Lower lobe of right lung (tissue), 2 donors: Measurements from ENCODE around the gene ANKMY1. TPM values are rescaled to one million over a fixed set of nuclear protein-coding genes. Genes with fewer than 3 reads are reported as not detected.

ENCODE experiments used
- ATAC-seq, 2 donors: fragments of 200-7000 bp; cut with Tn5 transposase; one replicate each; pipeline ENCODE4 v1.9.1; 2020 to 2022; ENCODE audit warnings: mild to moderate bottlenecking in 2 of 2, moderate library complexity in 2 of 2
- DNase-seq: peaks from one replicate; pipeline ENCODE4 v3.0.0-alpha.2; 2020
- H3K27ac ChIP-seq: fragments of 200-600 bp; one replicate; pipeline ENCODE4 v1.8.0; 2022
- H3K27me3 ChIP-seq: fragments of 200-600 bp; one replicate; pipeline ENCODE4 v1.8.0; 2022; ENCODE audit warnings: low read depth
- H3K36me3 ChIP-seq: fragments of 200-600 bp; one replicate; pipeline ENCODE4 v1.8.0; 2022; ENCODE audit warnings: mild to moderate bottlenecking
- H3K4me1 ChIP-seq: fragments of 200-600 bp; one replicate; pipeline ENCODE4 v1.8.0; 2022
- H3K4me3 ChIP-seq: fragments of 200-600 bp; one replicate; pipeline ENCODE4 v1.8.0; 2022; ENCODE audit warnings: mild to moderate bottlenecking
- H3K9me3 ChIP-seq: fragments of 200-600 bp; one replicate; pipeline ENCODE4 v1.8.0; 2022
- CTCF ChIP-seq: fragments of 200-600 bp; IDR thresholded peaks from one replicate; pipeline ENCODE4 v1.8.0; 2022; ENCODE audit warnings: antibody characterized with exemption, mild to moderate bottlenecking
- intact Hi-C: fragments of 100-400 bp; cut with DNase I; formaldehyde crosslinking; loops from one replicate; pipeline ENCODE4 v1.11.0; 2022
- total RNA-seq: library from RNA; stranded (reverse); fragmentation: NEBNext Ultra II Directional; extraction: Animal tissue kit (Norgen Biotek cat#: 25700); gene quantifications from one replicate; pipeline ENCODE4 v1.2.1, GENCODE V29; 2021
- donor health status: DM: no; HTN: yes; CAD: no; lungs with severe emphysema.

Gene ANKMY1
- total RNA-seq, 1 donor from 2014 or later, result 29.3 TPM

GRCh38 chr2:240507060-240507777, 50.6 kb downstream of the ANKMY1 start:
- no peak for TF ChIP-seq CTCF
- no peaks in the 10 kb centered on the region for H3K9me3 ChIP-seq
- no peak for ATAC-seq
- peaks cover 12% of the 10 kb centered on the region for H3K36me3 ChIP-seq
- H3K27me3 ChIP-seq, result no peaks in the 10 kb centered on the region
- no peaks in the 10 kb centered on the region for H3K4me1 ChIP-seq
- intact Hi-C loops, result no loop called here
- no peak overlapping the region for H3K4me3 ChIP-seq
- no peak overlapping the region for H3K27ac ChIP-seq
- DNase-seq, result peak; percentile 16

- intact Hi-C loops, result no loop called here
- no peak overlapping the region for H3K27ac ChIP-seq
- H3K27me3 ChIP-seq, result no peaks in the 10 kb centered on the region
- H3K9me3 ChIP-seq, result no peaks in the 10 kb centered on the region
- H3K36me3 ChIP-seq, result peaks cover 5% of the 10 kb centered on the region
- peak; percentile 31 for DNase-seq
- TF ChIP-seq CTCF, result no peak
- no peak for ATAC-seq
- no peak overlapping the region for H3K4me3 ChIP-seq
- no peaks in the 10 kb centered on the region for H3K4me1 ChIP-seq
These were observed 51.3 kb downstream of the ANKMY1 start for GRCh38 chr2:240506406-240507059.

- Histone ChIP-seq H3K4me1 (no peaks in the 10 kb centered on the region), H3K9me3 (no peaks in the 10 kb centered on the region), H3K4me3 (no peak overlapping the region), H3K27me3 (no peaks in the 10 kb centered on the region), H3K27ac (no peak overlapping the region), H3K36me3 (no peaks in the 10 kb centered on the region)
- no peak for TF ChIP-seq CTCF
- DNase-seq (peak; percentile 27), ATAC-seq (no peak)
- intact Hi-C loops, result no loop called here
These were observed 51.9 kb downstream of the ANKMY1 start for GRCh38 chr2:240505910-240506309.

GRCh38 chr2:240503848-240504247, 53.9 kb downstream of the ANKMY1 start:
- Histone ChIP-seq H3K4me3 (no peak overlapping the region), H3K27me3 (no peaks in the 10 kb centered on the region), H3K36me3 (peaks cover 6% of the 10 kb centered on the region), H3K4me1 (no peaks in the 10 kb centered on the region), H3K27ac (no peak overlapping the region), H3K9me3 (no peaks in the 10 kb centered on the region)
- no peak for TF ChIP-seq CTCF
- peak; percentile 24 for DNase-seq
- ATAC-seq, result no peak
- intact Hi-C loops, result no loop called here

GRCh38 chr2:240503375-240503774, 54.4 kb downstream of the ANKMY1 start:
- peaks cover 11% of the 10 kb centered on the region for H3K36me3 ChIP-seq
- no peak overlapping the region for H3K27ac ChIP-seq
- no peaks in the 10 kb centered on the region for H3K9me3 ChIP-seq
- DNase-seq (peak; percentile 10), ATAC-seq (no peak)
- no peak for TF ChIP-seq CTCF
- H3K4me1 ChIP-seq, result no peaks in the 10 kb centered on the region
- H3K4me3 ChIP-seq, result no peak overlapping the region
- H3K27me3 ChIP-seq, result no peaks in the 10 kb centered on the region
- intact Hi-C loops, result no loop called here
